CD4-positive, alpha-beta memory T cell (primary cell): ENCODE data around the gene COL19A1. TPM values are rescaled to one million over a fixed set of nuclear protein-coding genes. Genes with fewer than 3 reads are reported as not detected.
A peak's percentile ranks its signal among the peaks of the same experiment; 100 is the strongest.

Experiments
- CTCF ChIA-PET: fragments of 350-600 bp; sonication (Branson Sonifier 250); formaldehyde crosslinking; loops from one replicate; lab custom pipeline; 2021; ENCODE audit warnings: inconsistent platforms; ENCODE audit not compliant: partially characterized antibody; lab: Charles Lee
- POLR2A ChIA-PET: fragments of 350-600 bp; sonication (Branson Sonifier 250); formaldehyde crosslinking; loops from one replicate; lab custom pipeline; 2021; ENCODE audit not compliant: partially characterized antibody; lab: Charles Lee
- DNase-seq, 5 donors: peaks; one replicate each; pipeline versions ENCODE4 v3.0.0 to v3.0.0-alpha.2; 2020 to 2022; ENCODE audit warnings: mixed read lengths in 1 of 5
- H3K27ac ChIP-seq: one replicate; pipeline ENCODE4 v1.7.0; 2013; ENCODE audit warnings: low read depth, low read length
- H3K27me3 ChIP-seq: 2 replicates; pipeline ENCODE4 v1.7.0; 2013; ENCODE audit warnings: mild to moderate bottlenecking, low read length, moderate library complexity; ENCODE audit not compliant: insufficient read depth
- H3K36me3 ChIP-seq: 2 replicates; pipeline ENCODE4 v1.7.0; 2013; ENCODE audit warnings: mild to moderate bottlenecking, low read length, moderate library complexity; ENCODE audit not compliant: insufficient read depth
- H3K4me1 ChIP-seq: 2 replicates; pipeline ENCODE4 v1.7.0; 2013; ENCODE audit warnings: mild to moderate bottlenecking, low read length, moderate library complexity; ENCODE audit not compliant: insufficient read depth
- H3K4me3 ChIP-seq, 2 donors: one replicate each; pipeline ENCODE4 v1.7.0; 2013; ENCODE audit warnings: low read length in 2 of 2, mild to moderate bottlenecking in 1 of 2
- H3K9me3 ChIP-seq, 2 donors: one replicate each; pipeline ENCODE4 v1.7.0; 2013; ENCODE audit warnings: low read length in 2 of 2, control low read depth in 1 of 2; ENCODE audit not compliant: control insufficient read depth in 1 of 2
- H3K27ac Mint-ChIP-seq, 7 donors: one replicate each; pipeline ENCODE4 v1.8.0; 2020 to 2021; ENCODE audit warnings: mixed read lengths in 7 of 7, mild to moderate bottlenecking in 6 of 7, inconsistent platforms in 3 of 7, moderate library complexity in 3 of 7
- H3K27me3 Mint-ChIP-seq, 2 donors: one replicate each; pipeline ENCODE4 v1.8.0; 2020 to 2021; ENCODE audit warnings: mixed read lengths in 2 of 2
- H3K36me3 Mint-ChIP-seq, 2 donors: one replicate each; pipeline ENCODE4 v1.8.0; 2020 to 2021; ENCODE audit warnings: mixed read lengths in 2 of 2, inconsistent platforms in 1 of 2, mild to moderate bottlenecking in 1 of 2
- H3K4me1 Mint-ChIP-seq, 4 donors: one replicate each; pipeline ENCODE4 v1.8.0; 2020 to 2021; ENCODE audit warnings: mixed read lengths in 4 of 4, mild to moderate bottlenecking in 1 of 4
- H3K4me3 Mint-ChIP-seq, 8 donors: one replicate each; pipeline ENCODE4 v1.8.0; 2020 to 2021; ENCODE audit warnings: mixed read lengths in 8 of 8, mild to moderate bottlenecking in 7 of 8, moderate library complexity in 6 of 8, inconsistent platforms in 3 of 8
- H3K9me3 Mint-ChIP-seq, 8 donors: one replicate each; pipeline ENCODE4 v1.8.0; 2020 to 2021; ENCODE audit warnings: mixed read lengths in 8 of 8, mild to moderate bottlenecking in 5 of 8, inconsistent platforms in 3 of 8, moderate library complexity in 1 of 8
- intact Hi-C: fragments of 100-400 bp; cut with micrococcal nuclease; formaldehyde crosslinking; loops from one replicate; pipeline ENCODE4 v1.15.1; 2023
- polyA plus RNA-seq, 2 donors: library from polyadenylated mRNA; unstranded; fragments of 300-500 nt; fragmentation: Illumina TruSeq; gene quantifications; one replicate each; pipeline ENCODE4 v1.2.3, GENCODE V29; 2021
- total RNA-seq, 2 experiments: library from RNA; stranded (reverse); gene quantifications; one replicate each; pipeline ENCODE4 v1.2.3, GENCODE V29; 2021

COL19A1 gene
- total and polyA plus RNA-seq, 4 experiments from 2014 or later = 0.02 TPM; not detected in 3

GRCh38 chr6:69843189-69843588 lies 23.2 kb upstream of the COL19A1 start:
- CTCF ChIA-PET = interaction anchor here (1.1 to 1.2 kb wide), 2 partner anchors 9 to 47 kb away, joined by 3 read pairs; partner anchors contain the start of gene LMBRD1

GRCh38 chr6:69846312-69846711 lies 20.0 kb upstream of the COL19A1 start:
- H3K4me3 Mint-ChIP-seq = no peak overlapping the region
- H3K27me3 Mint-ChIP-seq = peaks cover 5 to 32% of the 10 kb centered on the region in 2 donors
- POLR2A ChIA-PET = no interaction called here
- no peaks in the 10 kb centered on the region for H3K4me1 ChIP-seq
- no peak overlapping the region for H3K27ac Mint-ChIP-seq
- no peaks in the 10 kb centered on the region for H3K9me3 Mint-ChIP-seq
- no peaks in the 10 kb centered on the region for H3K4me1 Mint-ChIP-seq
- CTCF ChIA-PET = interaction anchor here (1.9 to 2.1 kb wide), 2 partner anchors 20 to 49 kb away, joined by 5 to 7 read pairs; partner anchors contain the start of genes COL19A1 and LMBRD1
- H3K36me3 ChIP-seq = no peaks in the 10 kb centered on the region
- H3K36me3 Mint-ChIP-seq = no peaks in the 10 kb centered on the region
- no peak overlapping the region for H3K4me3 ChIP-seq
- intact Hi-C loops = no loop called here
- H3K27ac ChIP-seq = no peak overlapping the region
- DNase-seq = no peak
- H3K9me3 ChIP-seq = no peaks in the 10 kb centered on the region
- H3K27me3 ChIP-seq = no peaks in the 10 kb centered on the region

More at GRCh38 chr6:69843189-69843588, 23.2 kb upstream of the COL19A1 start:
- no peak for DNase-seq
- intact Hi-C loops = no loop called here
- Histone ChIP-seq H3K27me3 (no peaks in the 10 kb centered on the region), H3K27ac (no peak overlapping the region), H3K9me3 (no peaks in the 10 kb centered on the region), H3K36me3 (no peaks in the 10 kb centered on the region), H3K4me1 (no peaks in the 10 kb centered on the region), H3K4me3 (no peak overlapping the region)
- peaks cover 10 to 36% of the 10 kb centered on the region in 2 donors for H3K27me3 Mint-ChIP-seq
- no peak overlapping the region for H3K4me3 Mint-ChIP-seq
- no peak overlapping the region for H3K27ac Mint-ChIP-seq
- H3K36me3 Mint-ChIP-seq = no peaks in the 10 kb centered on the region
- POLR2A ChIA-PET = no interaction called here
- no peaks in the 10 kb centered on the region for H3K9me3 Mint-ChIP-seq
- H3K4me1 Mint-ChIP-seq = peaks cover 0 to 2% (median 0%) of the 10 kb centered on the region in 4 donors

DNA sequence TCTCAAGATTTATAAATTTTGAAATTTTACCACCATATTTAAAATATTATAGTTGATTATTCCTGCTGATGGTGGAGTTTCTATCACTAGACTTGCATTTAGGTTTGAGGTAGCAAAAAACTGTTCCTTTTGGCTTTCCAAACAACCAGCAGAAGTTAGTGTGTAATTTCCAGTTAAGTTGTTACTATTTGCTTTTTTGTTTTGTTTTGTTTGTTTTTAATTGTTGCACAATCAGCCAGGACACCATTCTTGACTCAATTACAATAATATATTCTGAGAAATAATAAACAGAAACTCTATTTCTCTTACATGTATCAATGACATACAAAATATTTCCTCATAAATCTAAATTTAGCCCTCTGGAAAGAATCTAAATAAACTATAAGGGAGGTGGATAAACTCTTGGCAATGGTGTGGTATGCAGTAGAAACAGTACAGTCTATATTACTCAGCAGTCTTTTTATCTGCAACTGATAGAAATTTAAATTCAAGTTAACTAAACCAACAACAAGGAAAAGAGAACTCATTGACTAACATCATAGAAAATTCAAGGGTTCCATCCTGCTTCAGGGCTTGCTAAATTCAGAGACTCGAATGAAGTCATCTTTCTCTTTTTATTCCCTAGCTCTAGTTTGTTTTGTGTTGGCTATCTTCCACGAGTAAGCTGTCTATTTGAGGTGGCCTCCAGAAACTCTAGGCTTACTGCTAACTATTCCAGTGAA lies 19.4 kb upstream of the COL19A1 start:
- no peaks in the 10 kb centered on the region for H3K27me3 ChIP-seq
- H3K4me3 ChIP-seq = no peak overlapping the region
- Mint-ChIP-seq H3K27ac (no peak overlapping the region), H3K4me3 (no peak overlapping the region), H3K36me3 (no peaks in the 10 kb centered on the region), H3K27me3 (peaks cover 6 to 30% of the 10 kb centered on the region in 2 donors), H3K9me3 (no peaks in the 10 kb centered on the region), H3K4me1 (no peaks in the 10 kb centered on the region)
- POLR2A ChIA-PET = no interaction called here
- intact Hi-C loops = no loop called here
- CTCF ChIA-PET = interaction anchor here (1.9 to 2.1 kb wide), 2 partner anchors 20 to 50 kb away, joined by 5 to 7 read pairs; partner anchors contain the start of genes COL19A1 and LMBRD1
- DNase-seq = no peak
- no peaks in the 10 kb centered on the region for H3K9me3 ChIP-seq
- H3K4me1 ChIP-seq = no peaks in the 10 kb centered on the region
- no peak overlapping the region for H3K27ac ChIP-seq
- H3K36me3 ChIP-seq = no peaks in the 10 kb centered on the region

DNA sequence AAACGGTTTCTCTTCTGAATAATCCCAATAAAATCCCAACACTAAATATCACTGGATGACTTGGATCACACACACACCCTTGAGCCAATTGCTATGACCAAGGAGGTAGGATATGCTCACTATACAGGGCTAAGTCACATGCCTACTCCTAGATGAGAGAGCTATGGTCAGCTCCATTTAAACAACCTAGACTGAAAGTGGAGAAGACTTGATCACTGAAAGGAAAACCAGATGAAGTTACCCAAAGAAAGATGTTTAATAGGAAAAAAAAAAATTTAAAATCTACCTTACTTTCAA lies 18.9 kb upstream of the COL19A1 start:
- Mint-ChIP-seq H3K9me3 (peaks cover 0 to 2% (median 0%) of the 10 kb centered on the region in 8 donors), H3K4me3 (no peak overlapping the region), H3K27ac (no peak overlapping the region), H3K36me3 (no peaks in the 10 kb centered on the region), H3K4me1 (no peaks in the 10 kb centered on the region), H3K27me3 (peaks cover 7 to 31% of the 10 kb centered on the region in 2 donors)
- intact Hi-C loops = no loop called here
- Histone ChIP-seq H3K27me3 (no peaks in the 10 kb centered on the region), H3K4me1 (no peaks in the 10 kb centered on the region), H3K27ac (no peak overlapping the region), H3K4me3 (no peak overlapping the region), H3K9me3 (no peaks in the 10 kb centered on the region), H3K36me3 (no peaks in the 10 kb centered on the region)
- POLR2A ChIA-PET = no interaction called here
- CTCF ChIA-PET = interaction anchor here (1.2 to 2.1 kb wide), 4 partner anchors 9 to 51 kb away, joined by 4 to 7 read pairs (median 6); partner anchors contain the start of genes COL19A1 and LMBRD1
- no peak for DNase-seq

GRCh38 chr6:69848552-69848951 lies 17.8 kb upstream of the COL19A1 start:
- Histone ChIP-seq H3K9me3 (no peaks in the 10 kb centered on the region), H3K27me3 (no peaks in the 10 kb centered on the region), H3K36me3 (no peaks in the 10 kb centered on the region), H3K4me1 (no peaks in the 10 kb centered on the region), H3K4me3 (no peak overlapping the region), H3K27ac (no peak overlapping the region)
- Mint-ChIP-seq H3K27ac (no peak overlapping the region), H3K4me1 (no peaks in the 10 kb centered on the region), H3K36me3 (no peaks in the 10 kb centered on the region), H3K27me3 (peaks cover 10 to 22% of the 10 kb centered on the region in 2 donors), H3K9me3 (peaks cover 0 to 10% (median 7%) of the 10 kb centered on the region in 8 donors), H3K4me3 (no peak overlapping the region)
- DNase-seq = no peak
- intact Hi-C loops = no loop called here
- POLR2A ChIA-PET = interaction anchor here (0.6 kb wide), 1 partner anchor 66 kb away, joined by 4 read pairs; no protein-coding TSS in a partner anchor
- CTCF ChIA-PET = interaction anchor here (0.5 to 1.7 kb wide), 5 partner anchors 10 to 118 kb away, joined by 3 to 7 read pairs (median 4); no protein-coding TSS in a partner anchor

- intact Hi-C loops = no loop called here
- Histone ChIP-seq H3K9me3 (no peaks in the 10 kb centered on the region), H3K36me3 (no peaks in the 10 kb centered on the region), H3K27ac (no peak overlapping the region), H3K4me1 (no peaks in the 10 kb centered on the region), H3K27me3 (no peaks in the 10 kb centered on the region), H3K4me3 (no peak overlapping the region)
- peaks cover 0 to 10% (median 7%) of the 10 kb centered on the region in 8 donors for H3K9me3 Mint-ChIP-seq
- H3K27me3 Mint-ChIP-seq = peaks cover 7 to 11% of the 10 kb centered on the region in 2 donors
- no peaks in the 10 kb centered on the region for H3K4me1 Mint-ChIP-seq
- H3K27ac Mint-ChIP-seq = no peak overlapping the region
- ChIA-PET CTCF (no interaction called here), POLR2A (no interaction called here)
- H3K36me3 Mint-ChIP-seq = no peaks in the 10 kb centered on the region
- no peak for DNase-seq
- no peak overlapping the region for H3K4me3 Mint-ChIP-seq
These were observed 13.7 kb upstream of the COL19A1 start for GRCh38 chr6:69852706-69853105.

DNA sequence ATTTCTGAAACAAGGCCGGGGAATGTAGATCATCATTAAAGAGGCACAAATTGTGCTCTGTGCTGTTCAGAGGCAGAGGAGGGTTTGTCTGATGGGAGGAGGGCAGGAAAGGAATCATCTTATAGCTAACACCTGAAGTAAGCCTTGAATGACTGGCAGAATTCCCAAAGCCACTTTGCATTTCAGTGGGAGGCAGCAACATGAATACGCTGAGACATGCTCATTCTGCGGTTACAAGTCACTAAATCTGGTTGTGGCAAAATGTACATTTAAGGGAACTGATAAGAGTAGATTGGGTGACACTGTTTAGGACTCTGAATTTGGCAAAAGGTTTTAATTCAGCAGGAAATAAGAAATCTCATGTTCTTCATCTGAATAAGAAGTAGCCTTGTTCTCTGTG lies 4.4 kb upstream of the COL19A1 start:
- H3K4me1 Mint-ChIP-seq = peaks cover 7 to 12% (median 9%) of the 10 kb centered on the region in 4 donors
- H3K36me3 ChIP-seq = no peaks in the 10 kb centered on the region
- H3K27ac ChIP-seq = no peak overlapping the region
- no peak overlapping the region for H3K4me3 Mint-ChIP-seq
- intact Hi-C loops = no loop called here
- peak overlapping the region in 1 of 7 donors; percentile 23 for H3K27ac Mint-ChIP-seq
- ChIA-PET POLR2A (no interaction called here), CTCF (no interaction called here)
- no peak overlapping the region for H3K4me3 ChIP-seq
- no peak for DNase-seq
- H3K27me3 ChIP-seq = no peaks in the 10 kb centered on the region
- H3K4me1 ChIP-seq = peaks cover 7% of the 10 kb centered on the region
- H3K27me3 Mint-ChIP-seq = peaks cover 1 to 4% of the 10 kb centered on the region in 2 donors
- peaks cover 0 to 10% (median 4%) of the 10 kb centered on the region in 8 donors for H3K9me3 Mint-ChIP-seq
- H3K36me3 Mint-ChIP-seq = peaks cover 0 to 2% of the 10 kb centered on the region in 2 donors
- H3K9me3 ChIP-seq = no peaks in the 10 kb centered on the region
